ENCODE results near the gene ADAMTS2.

Gene ADAMTS2

GRCh38 chr5:179180061-179180610, 165.1 kb downstream of the ADAMTS2 start:
- no peak for DNase-seq (ENCODE audit: low read depth, low spot score)
- H3K4me1 ChIP-seq (ENCODE audit: control insufficient read depth, insufficient read depth, low read length) = no peaks in the 10 kb centered on the region; the same call in none of the 2 replicates
- no peak overlapping the region for H3K27ac ChIP-seq (ENCODE audit: low read length)
- WGBS (ENCODE audit: insufficient coverage, insufficient read length) = no CpG with 5 or more reads among the region's 16 CpGs
- no peaks in the 10 kb centered on the region for H3K9me3 ChIP-seq (ENCODE audit: control insufficient read depth, insufficient read depth, low read length)
- H3K4me3 ChIP-seq (ENCODE audit: low read length) = no peak overlapping the region
- H3K36me3 ChIP-seq (ENCODE audit: control insufficient read depth, insufficient read depth, low read length) = no peaks in the 10 kb centered on the region
- no peaks in the 10 kb centered on the region for H3K27me3 ChIP-seq (ENCODE audit: control insufficient read depth, insufficient read depth, low read length)

DNA sequence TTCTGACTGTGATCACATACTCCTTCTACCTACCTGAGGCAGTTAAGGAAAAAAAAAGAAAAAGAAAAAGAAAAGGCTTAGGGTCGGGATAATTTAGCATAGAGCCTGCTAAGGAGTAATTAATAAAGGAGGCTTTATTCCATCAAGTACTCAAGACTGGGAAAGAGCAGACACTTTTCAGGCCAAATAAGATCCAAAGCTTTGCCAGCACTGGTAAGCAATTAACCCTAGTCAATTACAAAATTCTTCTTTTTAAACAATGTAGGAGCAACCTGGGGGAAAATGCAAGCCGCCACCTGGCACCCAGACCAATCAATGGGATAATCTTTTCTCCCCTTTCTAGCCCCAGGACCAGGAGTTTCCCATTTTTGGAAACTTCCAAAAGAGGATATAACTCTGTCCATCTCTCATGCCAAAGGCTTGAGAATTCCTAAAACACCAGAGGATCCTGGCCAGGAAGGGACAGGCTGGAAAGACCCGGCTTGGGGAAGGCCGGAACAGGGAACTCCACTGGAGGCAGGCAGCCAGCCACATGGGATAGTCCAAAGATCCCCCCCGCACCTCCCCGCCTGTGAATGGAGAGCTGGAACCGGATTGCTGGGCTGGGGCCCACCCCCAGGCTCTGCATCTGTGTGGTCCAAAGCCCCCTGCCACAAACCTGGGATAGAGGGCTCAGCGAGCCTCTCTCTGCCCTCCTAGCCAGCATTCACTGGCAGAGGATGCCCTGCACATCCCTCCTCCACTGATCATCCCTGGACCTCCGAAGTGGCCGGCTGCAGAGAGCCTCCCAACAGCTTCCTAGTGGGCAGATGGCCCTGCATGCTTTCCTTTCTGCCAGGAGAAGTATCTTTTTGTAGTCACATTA, 167.3 kb downstream of the ADAMTS2 start:
- Histone ChIP-seq H3K9me3 (ENCODE audit: control insufficient read depth, insufficient read depth, low read length) (no peaks in the 10 kb centered on the region), H3K4me1 (ENCODE audit: control insufficient read depth, insufficient read depth, low read length) (no peaks in the 10 kb centered on the region; the same call in 1 of the 2 replicates), H3K36me3 (ENCODE audit: control insufficient read depth, insufficient read depth, low read length) (no peaks in the 10 kb centered on the region), H3K27me3 (ENCODE audit: control insufficient read depth, insufficient read depth, low read length) (no peaks in the 10 kb centered on the region), H3K27ac (ENCODE audit: low read length) (no peak overlapping the region), H3K4me3 (ENCODE audit: low read length) (no peak overlapping the region)
- no CpG with 5 or more reads among the region's 10 CpGs for WGBS (ENCODE audit: insufficient coverage, insufficient read length)
- DNase-seq (ENCODE audit: low read depth, low spot score) = no peak

DNA sequence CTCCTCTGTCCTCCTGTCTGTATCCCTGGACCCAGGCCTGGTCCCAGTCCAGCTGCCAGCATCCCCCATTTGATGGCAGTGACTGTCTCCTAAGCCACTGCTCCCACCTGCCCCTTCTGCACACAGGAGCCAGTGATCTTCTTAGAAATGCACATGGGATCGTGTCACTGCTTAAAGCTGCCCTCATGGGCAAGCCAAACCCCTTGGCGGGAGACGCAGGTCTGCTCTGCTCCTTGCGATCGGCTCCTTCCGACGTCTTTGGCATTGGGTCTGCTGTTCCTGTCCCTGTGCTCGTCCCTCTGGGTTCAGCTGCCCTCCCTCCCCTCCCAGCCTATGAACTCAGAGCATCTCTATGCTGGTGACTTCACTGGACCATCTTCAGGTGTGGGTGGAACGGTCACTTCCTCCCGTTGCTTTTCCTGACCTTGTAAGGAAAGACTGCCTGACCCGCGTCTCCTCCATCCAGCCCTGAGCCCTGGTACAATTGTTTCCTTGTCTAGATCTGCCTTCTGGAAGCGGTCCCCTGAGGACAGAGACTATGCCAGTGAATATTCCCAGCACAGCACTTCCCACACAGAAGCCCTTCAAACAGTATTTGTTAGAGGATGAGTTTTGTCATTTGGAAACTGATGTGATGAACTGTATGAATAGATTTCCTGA, 168.6 kb downstream of the ADAMTS2 start:
- no peak for DNase-seq (ENCODE audit: low read depth, low spot score)
- no peak overlapping the region for H3K4me3 ChIP-seq (ENCODE audit: low read length)
- WGBS (ENCODE audit: insufficient coverage, insufficient read length) = no CpG with 5 or more reads among the region's 13 CpGs
- no peaks in the 10 kb centered on the region for H3K36me3 ChIP-seq (ENCODE audit: control insufficient read depth, insufficient read depth, low read length)
- no peaks in the 10 kb centered on the region for H3K27me3 ChIP-seq (ENCODE audit: control insufficient read depth, insufficient read depth, low read length)
- no peaks in the 10 kb centered on the region; the same call in 1 of the 2 replicates for H3K4me1 ChIP-seq (ENCODE audit: control insufficient read depth, insufficient read depth, low read length)
- H3K9me3 ChIP-seq (ENCODE audit: control insufficient read depth, insufficient read depth, low read length) = no peaks in the 10 kb centered on the region
- no peak overlapping the region for H3K27ac ChIP-seq (ENCODE audit: low read length)

DNA sequence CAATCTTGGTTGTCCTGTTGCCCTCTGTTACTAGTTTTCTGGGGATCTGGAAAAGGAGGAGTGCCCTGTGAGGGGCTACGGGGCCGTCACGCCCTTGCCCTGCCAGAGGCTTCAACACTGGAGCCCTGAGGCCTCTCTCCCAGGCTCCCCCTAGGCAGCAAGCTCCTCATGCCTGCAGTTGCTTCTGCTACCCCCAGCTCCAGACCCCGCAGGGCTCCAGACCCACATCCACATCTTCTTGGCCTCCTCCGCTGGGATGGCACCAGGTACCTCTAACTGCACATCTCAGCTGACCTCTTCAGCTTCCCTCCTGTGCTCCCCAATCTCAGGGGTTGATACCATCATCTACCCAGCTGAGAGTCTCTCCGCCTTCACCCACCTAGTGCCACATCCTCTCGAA, 169.1 kb downstream of the ADAMTS2 start:
- Histone ChIP-seq H3K9me3 (ENCODE audit: control insufficient read depth, insufficient read depth, low read length) (no peaks in the 10 kb centered on the region), H3K4me3 (ENCODE audit: low read length) (no peak overlapping the region), H3K36me3 (ENCODE audit: control insufficient read depth, insufficient read depth, low read length) (no peaks in the 10 kb centered on the region), H3K27me3 (ENCODE audit: control insufficient read depth, insufficient read depth, low read length) (no peaks in the 10 kb centered on the region), H3K27ac (ENCODE audit: low read length) (no peak overlapping the region), H3K4me1 (ENCODE audit: control insufficient read depth, insufficient read depth, low read length) (no peaks in the 10 kb centered on the region; the same call in 1 of the 2 replicates)
- DNase-seq (ENCODE audit: low read depth, low spot score) = no peak
- no CpG with 5 or more reads among the region's 7 CpGs for WGBS (ENCODE audit: insufficient coverage, insufficient read length)

DNA sequence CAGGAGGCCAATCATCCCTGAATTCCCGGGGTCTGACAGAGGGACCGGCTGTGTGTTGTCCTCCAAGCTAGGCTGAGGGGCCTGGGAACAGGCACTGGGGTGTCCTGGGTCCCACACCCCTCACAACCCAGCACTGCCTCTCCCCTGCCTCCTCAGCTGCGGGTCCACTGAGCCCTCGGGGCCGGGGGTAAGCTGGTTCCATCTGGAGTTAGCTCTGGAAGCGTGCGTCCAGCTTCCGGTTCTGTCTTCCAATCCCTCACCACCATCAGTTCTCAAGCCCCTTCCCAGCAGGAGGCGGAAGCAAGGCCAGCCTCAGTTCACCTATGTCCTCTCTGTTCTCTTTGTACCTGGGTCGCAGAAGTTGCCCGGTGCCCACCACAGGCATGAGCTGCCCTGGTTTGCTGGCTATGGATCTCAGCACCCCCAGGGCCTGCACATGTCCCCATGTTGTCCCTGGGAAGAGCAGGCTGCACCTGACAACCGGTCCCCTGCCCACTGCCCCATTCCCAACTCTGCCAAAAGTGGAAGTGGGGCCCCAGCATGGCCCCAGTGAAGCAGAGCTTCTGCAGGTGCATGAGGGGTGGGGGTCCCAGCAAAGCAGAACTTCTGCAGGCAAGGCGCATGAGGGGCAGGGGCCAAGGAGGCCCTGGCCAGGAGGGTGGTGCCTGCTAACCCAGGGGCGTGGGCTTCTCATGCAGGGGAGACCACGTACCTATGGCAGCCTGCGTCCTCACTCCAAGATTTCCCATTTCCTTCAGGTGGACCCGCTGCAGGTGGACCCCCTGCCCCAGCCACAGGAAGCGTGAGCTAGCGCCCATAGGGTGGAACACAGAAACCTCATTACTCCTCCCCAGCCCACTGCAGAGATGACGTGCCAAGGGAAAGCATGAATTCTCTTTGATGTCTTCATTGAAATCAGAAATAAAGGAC, 173.2 kb downstream of the ADAMTS2 start:
- Histone ChIP-seq H3K9me3 (ENCODE audit: control insufficient read depth, insufficient read depth, low read length) (no peaks in the 10 kb centered on the region), H3K27me3 (ENCODE audit: control insufficient read depth, insufficient read depth, low read length) (no peaks in the 10 kb centered on the region), H3K27ac (ENCODE audit: low read length) (no peak overlapping the region), H3K36me3 (ENCODE audit: control insufficient read depth, insufficient read depth, low read length) (no peaks in the 10 kb centered on the region), H3K4me3 (ENCODE audit: low read length) (no peak overlapping the region), H3K4me1 (ENCODE audit: control insufficient read depth, insufficient read depth, low read length) (no peaks in the 10 kb centered on the region)
- WGBS (ENCODE audit: insufficient coverage, insufficient read length) = no CpG with 5 or more reads among the region's 20 CpGs
- DNase-seq (ENCODE audit: low read depth, low spot score) = no peak

- WGBS (ENCODE audit: insufficient coverage, insufficient read length) = no CpG with 5 or more reads among the region's 12 CpGs
- Histone ChIP-seq H3K27ac (ENCODE audit: low read length) (no peak overlapping the region), H3K36me3 (ENCODE audit: control insufficient read depth, insufficient read depth, low read length) (no peaks in the 10 kb centered on the region), H3K9me3 (ENCODE audit: control insufficient read depth, insufficient read depth, low read length) (no peaks in the 10 kb centered on the region), H3K4me1 (ENCODE audit: control insufficient read depth, insufficient read depth, low read length) (no peaks in the 10 kb centered on the region), H3K4me3 (ENCODE audit: low read length) (no peak overlapping the region), H3K27me3 (ENCODE audit: control insufficient read depth, insufficient read depth, low read length) (no peaks in the 10 kb centered on the region)
- DNase-seq (ENCODE audit: low read depth, low spot score) = no peak
Measured at GRCh38 chr5:179171251-179171815, 173.9 kb downstream of the ADAMTS2 start.

DNA sequence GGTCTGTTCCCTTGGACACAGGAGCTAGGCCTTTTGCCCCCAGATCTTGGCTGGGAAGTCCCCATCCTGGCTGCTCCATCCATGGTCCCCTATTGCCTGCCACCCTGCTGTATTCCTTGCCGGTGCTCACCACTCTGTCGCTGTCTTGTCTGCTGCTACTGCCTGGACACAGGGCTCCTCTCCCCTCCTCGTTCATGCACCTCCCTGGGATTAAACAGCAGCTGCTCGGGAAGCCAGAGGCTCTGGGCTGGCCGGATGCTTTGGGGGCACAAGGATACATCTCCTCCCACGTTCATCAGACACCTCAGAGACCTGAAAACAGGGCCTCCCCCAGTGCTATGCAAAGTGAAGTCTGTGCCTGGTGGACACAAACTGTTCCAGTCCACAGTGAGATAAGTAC, 174.7 kb downstream of the ADAMTS2 start:
- DNase-seq (ENCODE audit: low read depth, low spot score) = no peak
- H3K27ac ChIP-seq (ENCODE audit: low read length) = no peak overlapping the region
- no peaks in the 10 kb centered on the region for H3K27me3 ChIP-seq (ENCODE audit: control insufficient read depth, insufficient read depth, low read length)
- H3K36me3 ChIP-seq (ENCODE audit: control insufficient read depth, insufficient read depth, low read length) = no peaks in the 10 kb centered on the region
- no peaks in the 10 kb centered on the region for H3K9me3 ChIP-seq (ENCODE audit: control insufficient read depth, insufficient read depth, low read length)
- no peaks in the 10 kb centered on the region for H3K4me1 ChIP-seq (ENCODE audit: control insufficient read depth, insufficient read depth, low read length)
- WGBS (ENCODE audit: insufficient coverage, insufficient read length) = no CpG with 5 or more reads among the region's 6 CpGs
- no peak overlapping the region for H3K4me3 ChIP-seq (ENCODE audit: low read length)

DNA sequence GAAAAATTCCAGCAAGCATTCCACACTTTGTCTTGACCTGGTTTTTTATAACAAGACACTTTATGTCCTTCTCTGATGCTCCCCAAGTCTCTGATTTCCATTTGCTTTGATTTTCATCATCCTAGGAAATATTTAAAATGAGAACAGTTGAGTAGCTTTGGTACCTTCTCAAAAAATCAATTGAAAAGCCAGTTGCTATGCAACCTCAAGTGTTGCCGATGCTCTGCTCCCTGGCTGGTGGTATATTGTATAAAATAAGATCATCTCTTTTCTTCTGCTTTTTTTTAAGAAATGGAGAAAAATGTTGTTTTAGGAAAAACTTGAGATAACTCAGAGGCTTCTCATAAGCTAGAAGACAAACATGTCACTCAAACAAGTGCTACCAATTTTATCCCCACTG, 175.4 kb downstream of the ADAMTS2 start:
- no peak overlapping the region for H3K4me3 ChIP-seq (ENCODE audit: low read length)
- DNase-seq (ENCODE audit: low read depth, low spot score) = no peak
- H3K4me1 ChIP-seq (ENCODE audit: control insufficient read depth, insufficient read depth, low read length) = no peaks in the 10 kb centered on the region
- H3K27me3 ChIP-seq (ENCODE audit: control insufficient read depth, insufficient read depth, low read length) = no peaks in the 10 kb centered on the region
- no peaks in the 10 kb centered on the region for H3K9me3 ChIP-seq (ENCODE audit: control insufficient read depth, insufficient read depth, low read length)
- H3K36me3 ChIP-seq (ENCODE audit: control insufficient read depth, insufficient read depth, low read length) = no peaks in the 10 kb centered on the region
- no peak overlapping the region for H3K27ac ChIP-seq (ENCODE audit: low read length)
- no CpG with 5 or more reads among the region's 1 CpG for WGBS (ENCODE audit: insufficient coverage, insufficient read length)

DNA sequence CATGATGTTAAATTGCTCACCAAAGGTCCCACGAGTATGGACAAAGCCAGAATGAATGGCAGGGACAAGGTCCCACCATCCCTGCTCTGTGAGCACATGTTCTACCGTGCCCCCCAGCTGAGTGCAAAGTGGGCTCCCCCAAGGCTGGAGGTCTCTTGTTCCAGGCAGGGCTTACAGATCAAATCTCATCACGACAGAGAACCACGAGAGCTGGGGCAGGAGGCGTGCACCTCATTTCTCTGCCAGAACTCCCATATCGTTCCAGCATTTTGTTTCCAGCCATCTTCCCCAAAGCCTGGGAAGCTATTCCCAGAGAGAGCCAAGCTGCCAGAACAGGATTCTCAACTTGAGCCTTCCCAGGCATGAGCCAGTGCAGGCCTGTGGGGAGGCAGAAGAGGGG, 176.6 kb downstream of the ADAMTS2 start:
- DNase-seq (ENCODE audit: low read depth, low spot score) = no peak
- no CpG with 5 or more reads among the region's 6 CpGs for WGBS (ENCODE audit: insufficient coverage, insufficient read length)
- Histone ChIP-seq H3K36me3 (ENCODE audit: control insufficient read depth, insufficient read depth, low read length) (no peaks in the 10 kb centered on the region), H3K4me1 (ENCODE audit: control insufficient read depth, insufficient read depth, low read length) (no peaks in the 10 kb centered on the region), H3K4me3 (ENCODE audit: low read length) (no peak overlapping the region), H3K9me3 (ENCODE audit: control insufficient read depth, insufficient read depth, low read length) (no peaks in the 10 kb centered on the region), H3K27me3 (ENCODE audit: control insufficient read depth, insufficient read depth, low read length) (no peaks in the 10 kb centered on the region), H3K27ac (ENCODE audit: low read length) (no peak overlapping the region)

Data from iPS DF 6.9 (cell line).